Body of pancreas (tissue), 4 donors: Measurements from ENCODE around the gene UTF1. TPM values are rescaled to one million over a fixed set of nuclear protein-coding genes. Genes with fewer than 3 reads are reported as not detected.

Experiments used
- ATAC-seq: fragments of 150-250 bp; one replicate; pipeline ENCODE4 v1.9.1; 2016
- DNase-seq, 4 donors: peaks; one replicate each; pipeline ENCODE4 v3.0.0-alpha.2; 2019
- H3K27ac ChIP-seq, 4 donors: fragments of 200-600 bp; sonication (generic); 1 replicate in 3 of 4; 2 replicates in 1 of 4; pipeline versions ENCODE4 v1.5.1 to v1.6.1; 2016 to 2019; ENCODE audit warnings: mild to moderate bottlenecking in 1 of 4, mixed read lengths in 1 of 4, moderate library complexity in 1 of 4
- H3K27me3 ChIP-seq, 2 donors: fragments of 200-600 bp; sonication (generic); one replicate each; pipeline ENCODE4 v1.6.0; 2016; ENCODE audit warnings: mild to moderate bottlenecking in 1 of 2
- H3K36me3 ChIP-seq, 2 donors: fragments of 200-600 bp; sonication (generic); replicated peaks in 1 of 2; 2 replicates each; pipeline ENCODE4 v1.5.1; 2016; ENCODE audit warnings: low read depth in 2 of 2; ENCODE audit not compliant: insufficient read depth in 1 of 2
- H3K4me1 ChIP-seq: fragments of 200-600 bp; sonication (generic); one replicate; pipeline ENCODE4 v1.6.0; 2016
- H3K4me3 ChIP-seq, 2 donors: fragments of 200-600 bp; sonication (generic); 1 replicate in 1 of 2; 2 replicates in 1 of 2; pipeline ENCODE4 v1.5.1; 2016 to 2019
- H3K9me3 ChIP-seq, 3 donors: fragments of 200-600 bp; sonication (generic); 1 replicate in 2 of 3; 2 replicates in 1 of 3; pipeline ENCODE4 v1.5.1; 2016
- CTCF ChIP-seq, 7 experiments: fragments of 450-650 bp in 4 of 7; fragments of 200-600 bp in 3 of 7; sonication (generic) in 3 of 7; IDR thresholded peaks; one replicate each; pipeline ENCODE4 v1.5.1; 2016 to 2019; ENCODE audit warnings: antibody characterized with exemption in 7 of 7
- POLR2A ChIP-seq, 3 donors: fragments of 450-650 bp; IDR thresholded peaks; one replicate each; pipeline ENCODE4 v1.6.1; 2016; ENCODE audit warnings: antibody characterized with exemption in 3 of 3, mild to moderate bottlenecking in 2 of 3
- WGBS, 2 donors: methylation state at CpG; one replicate each; pipeline ENCODE4 v1.1.5; 2017; 5-methylcytosine and 5-hydroxymethylcytosine counted together
- intact Hi-C: fragments of 100-400 bp; cut with DNase I; formaldehyde crosslinking; loops from one replicate; pipeline ENCODE4 v1.15.1; 2023
- total RNA-seq, 2 donors: library from RNA; depleted of rRNA; stranded (reverse); fragments of >200 nt; gene quantifications; one replicate each; pipeline ENCODE4 v1.1.0, GENCODE V29; 2016

UTF1 gene
- total RNA-seq, 2 donors from 2014 or later: not detected

GRCh38 chr10:133242611-133243356, 12.8 kb downstream of the UTF1 start:
- Histone ChIP-seq H3K27me3 (peaks cover 0 to 3% of the 10 kb centered on the region in 2 donors), H3K36me3 (no peaks in the 10 kb centered on the region), H3K4me3 (no peak overlapping the region), H3K4me1 (peaks cover 11% of the 10 kb centered on the region), H3K9me3 (no peaks in the 10 kb centered on the region), H3K27ac (no peak overlapping the region)
- no peak for ATAC-seq
- 59 to 71% methylated on average over 17 to 26 of the region's 27 CpGs for WGBS, 2 donors
- intact Hi-C loops: no loop called here
- TF ChIP-seq POLR2A (IDR thresholded peaks at IDR 0.05) (no peak), CTCF (IDR thresholded peaks at IDR 0.05) (no peak)
- no peak for DNase-seq

DNA sequence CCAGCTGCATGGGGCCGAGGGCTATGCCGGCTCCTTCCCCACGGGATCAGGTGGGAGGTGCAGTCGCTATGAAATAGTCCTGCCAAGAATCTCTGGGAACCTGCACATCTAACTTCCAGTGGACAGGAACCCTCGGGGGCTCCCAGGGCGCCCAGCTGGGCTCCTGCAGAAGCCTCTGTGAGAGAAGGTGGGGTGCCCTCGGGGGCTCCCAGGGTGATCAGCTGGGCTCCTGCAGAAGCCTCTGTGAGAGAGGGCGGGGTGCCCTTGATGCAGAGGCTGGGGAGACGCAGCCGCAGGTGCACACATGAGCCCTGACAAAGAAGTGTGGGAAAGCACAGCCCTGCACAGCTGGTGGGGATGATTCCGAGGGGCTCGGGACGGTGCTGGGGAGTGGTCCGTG, 13.6 kb downstream of the UTF1 start:
- no peak for TF ChIP-seq CTCF (IDR thresholded peaks at IDR 0.05)
- no peak for TF ChIP-seq POLR2A (IDR thresholded peaks at IDR 0.05)
- ATAC-seq: no peak
- H3K9me3 ChIP-seq: no peaks in the 10 kb centered on the region
- no peaks in the 10 kb centered on the region for H3K27me3 ChIP-seq
- DNase-seq: no peak
- no peak overlapping the region for H3K4me3 ChIP-seq
- no peak overlapping the region for H3K27ac ChIP-seq
- no peaks in the 10 kb centered on the region for H3K36me3 ChIP-seq
- H3K4me1 ChIP-seq: peaks cover 4% of the 10 kb centered on the region
- intact Hi-C loops: no loop called here
- 61 to 63% methylated on average over 10 to 14 of the region's 14 CpGs for WGBS, 2 donors

DNA sequence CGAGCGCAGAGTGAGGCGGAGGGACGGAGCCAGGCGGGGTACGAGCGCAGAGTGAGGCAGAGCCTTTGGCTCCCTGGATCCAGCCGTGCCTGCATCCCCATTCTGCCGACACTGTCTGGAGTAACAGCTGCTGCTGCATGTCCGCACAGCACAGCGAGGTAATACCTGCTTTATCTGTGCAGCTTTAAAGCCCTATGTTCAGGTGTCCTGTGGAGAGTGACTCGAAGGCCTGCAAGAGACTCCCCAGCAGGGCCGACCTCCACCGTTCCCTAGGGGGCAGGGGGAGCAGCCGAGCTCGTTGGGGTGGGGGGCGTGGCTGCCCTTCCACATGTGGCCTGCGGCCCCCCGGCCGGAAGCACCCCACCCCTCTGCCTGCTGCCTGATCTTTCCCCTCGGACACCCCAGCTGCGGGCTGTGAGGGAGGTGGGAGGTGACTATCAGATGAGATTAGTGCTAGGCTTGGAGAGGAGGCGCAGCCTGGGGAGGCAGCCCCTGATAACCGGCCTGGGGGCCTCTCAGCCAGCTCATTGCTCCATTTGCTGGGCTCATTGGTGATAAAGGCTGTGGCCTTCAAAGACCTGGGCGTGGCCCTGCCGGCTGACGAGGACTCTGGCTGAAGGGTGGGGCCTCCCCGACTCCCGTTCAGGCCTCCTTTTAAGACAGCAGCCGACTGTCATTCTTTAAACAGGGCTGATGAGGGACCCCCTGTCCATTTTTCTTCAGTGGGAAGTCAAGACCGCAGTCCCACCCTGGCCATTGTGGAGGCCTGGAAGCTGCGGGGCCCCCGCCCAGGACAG, 15.6 kb downstream of the UTF1 start:
- no peaks in the 10 kb centered on the region for H3K27me3 ChIP-seq

GRCh38 chr10:133246236-133246626, 16.2 kb downstream of the UTF1 start:
- DNase-seq (no peak), ATAC-seq (no peak)
- Histone ChIP-seq H3K27ac (no peak overlapping the region), H3K9me3 (no peaks in the 10 kb centered on the region), H3K27me3 (no peaks in the 10 kb centered on the region), H3K4me1 (peaks cover 4% of the 10 kb centered on the region), H3K4me3 (no peak overlapping the region), H3K36me3 (no peaks in the 10 kb centered on the region)
- intact Hi-C loops: no loop called here
- WGBS, 2 donors: 49 to 54% methylated on average over 12 of the region's 12 CpGs
- no peak for TF ChIP-seq POLR2A (IDR thresholded peaks at IDR 0.05)
- TF ChIP-seq CTCF (IDR thresholded peaks at IDR 0.05): no peak

More for the DNA sequence above, 15.6 kb downstream of the UTF1 start:
- 48 to 67% methylated on average over 11 to 29 of the region's 33 CpGs for WGBS, 2 donors
- no peaks in the 10 kb centered on the region for H3K36me3 ChIP-seq
- H3K9me3 ChIP-seq: no peaks in the 10 kb centered on the region
- H3K4me3 ChIP-seq: no peak overlapping the region
- H3K4me1 ChIP-seq: peaks cover 4% of the 10 kb centered on the region
- DNase-seq (no peak), ATAC-seq (no peak)
- intact Hi-C loops: no loop called here
- TF ChIP-seq POLR2A (IDR thresholded peaks at IDR 0.05) (no peak), CTCF (IDR thresholded peaks at IDR 0.05) (no peak)
- H3K27ac ChIP-seq: no peak overlapping the region
